WTC11 (cell line): Measurements from ENCODE around the gene LANCL2. TPM values are rescaled to one million over a fixed set of nuclear protein-coding genes. Genes with fewer than 3 reads are reported as not detected.
"Not testable (repeated sequence)": the region's sequence is repeated elsewhere in the genome, so short reads cannot be mapped to it uniquely, and the experiment has no call there.

Experiments
- ATAC-seq: fragments of 200-7000 bp; cut with Tn5 transposase; 2 replicates; pipeline ENCODE4 v1.10.0; 2021; ENCODE audit warnings: mild to moderate bottlenecking, moderate library complexity
- CTCF ChIA-PET: fragments of 300-600 bp; sonication (Branson Sonifier 250); formaldehyde crosslinking; loops from one replicate; lab custom pipeline; 2021; ENCODE audit warnings: antibody characterized with exemption; lab: Charles Lee
- POLR2A ChIA-PET: fragments of 350-600 bp; sonication (Branson Sonifier 250); formaldehyde crosslinking; loops from one replicate; lab custom pipeline; 2021; ENCODE audit warnings: antibody characterized with exemption; lab: Charles Lee
- DNase-seq: peaks from one replicate; pipeline ENCODE4 v3.0.0; 2021; ENCODE audit warnings: low spot score
- H3K27ac Mint-ChIP-seq: 2 replicates; pipeline ENCODE4 v1.8.0; 2021; ENCODE audit warnings: mixed read lengths
- H3K27me3 Mint-ChIP-seq: 2 replicates; pipeline ENCODE4 v1.8.0; 2021; ENCODE audit warnings: low read depth, mild to moderate bottlenecking, moderate library complexity, mixed read lengths
- H3K36me3 Mint-ChIP-seq: 2 replicates; pipeline ENCODE4 v1.8.0; 2021; ENCODE audit warnings: mixed read lengths
- H3K4me1 Mint-ChIP-seq: 2 replicates; pipeline ENCODE4 v1.8.0; 2022; ENCODE audit warnings: mixed read lengths
- H3K4me3 Mint-ChIP-seq: 2 replicates; pipeline ENCODE4 v1.8.0; 2021; ENCODE audit warnings: mild to moderate bottlenecking, moderate library complexity, mixed read lengths
- H3K9me3 Mint-ChIP-seq: 2 replicates; pipeline ENCODE4 v1.8.0; 2021; ENCODE audit warnings: mixed read lengths
- CDX4 ChIP-seq: fragments of 250-450 bp; sonication (Bioruptor Pico); IDR thresholded peaks from 2 replicates; pipeline ENCODE4 v1.9.0; 2021; ENCODE audit warnings: moderate library complexity, mild to moderate bottlenecking, inconsistent platforms, borderline replicate concordance
- CREB1 ChIP-seq: sonication (generic); formaldehyde crosslinking; IDR thresholded peaks from 2 replicates; pipeline ENCODE4 v1.8.0; 2023; ENCODE audit warnings: mild to moderate bottlenecking, missing genetic modification reagents
- ELF4 ChIP-seq: sonication (generic); formaldehyde crosslinking; IDR thresholded peaks from 2 replicates; pipeline ENCODE4 v1.8.1; 2022; ENCODE audit warnings: low read depth, mild to moderate bottlenecking, moderate library complexity, missing genetic modification reagents
- FOXP1 ChIP-seq: sonication (generic); formaldehyde crosslinking; IDR thresholded peaks from 2 replicates; pipeline ENCODE4 v1.8.0; 2022; ENCODE audit warnings: missing genetic modification reagents, mild to moderate bottlenecking, moderate library complexity, borderline replicate concordance
- IRF2 ChIP-seq: sonication (generic); formaldehyde crosslinking; IDR thresholded peaks from 2 replicates; pipeline ENCODE4 v1.8.0; 2022; ENCODE audit warnings: low read depth, missing genetic modification reagents, borderline replicate concordance
- MAX ChIP-seq: sonication (generic); formaldehyde crosslinking; IDR thresholded peaks from 2 replicates; pipeline ENCODE4 v1.8.0; 2022; ENCODE audit warnings: mild to moderate bottlenecking, missing genetic modification reagents
- NFYB ChIP-seq: sonication (generic); formaldehyde crosslinking; conservative IDR thresholded peaks from 2 replicates; pipeline ENCODE4 v1.8.0; 2022; ENCODE audit warnings: low read depth, missing genetic modification reagents
- NR2C2 ChIP-seq: sonication (generic); formaldehyde crosslinking; IDR thresholded peaks from 2 replicates; pipeline ENCODE4 v1.8.0; 2022; ENCODE audit warnings: mild to moderate bottlenecking, missing genetic modification reagents
- PRRX2 ChIP-seq: fragments of 250-450 bp; sonication (Bioruptor Pico); IDR thresholded peaks from 2 replicates; pipeline ENCODE4 v1.8.0; 2021; ENCODE audit warnings: mild to moderate bottlenecking
- SP1 ChIP-seq: sonication (generic); formaldehyde crosslinking; conservative IDR thresholded peaks from 2 replicates; pipeline ENCODE4 v1.8.1; 2022; ENCODE audit warnings: missing genetic modification reagents
- TCF7 ChIP-seq: sonication (generic); formaldehyde crosslinking; IDR thresholded peaks from 2 replicates; pipeline ENCODE4 v1.8.0; 2022; ENCODE audit warnings: mild to moderate bottlenecking, low read depth, missing genetic modification reagents, moderate library complexity
- ZNF138 ChIP-seq: sonication (generic); formaldehyde crosslinking; conservative IDR thresholded peaks from 2 replicates; pipeline ENCODE4 v1.8.1; 2022; ENCODE audit warnings: mild to moderate bottlenecking, moderate library complexity, missing genetic modification reagents
- ZNF396 ChIP-seq: fragments of 250-450 bp; sonication (Bioruptor Pico); IDR thresholded peaks from 2 replicates; pipeline ENCODE4 v1.8.0; 2021; ENCODE audit warnings: mild to moderate bottlenecking, moderate library complexity, borderline replicate concordance
- ZNF423 ChIP-seq: fragments of 250-450 bp; sonication (Bioruptor Pico); IDR thresholded peaks from 2 replicates; pipeline ENCODE4 v2.1.2; 2022; ENCODE audit warnings: mild to moderate bottlenecking, moderate library complexity
- ZNF512 ChIP-seq: sonication (generic); formaldehyde crosslinking; IDR thresholded peaks from 2 replicates; pipeline ENCODE4 v1.8.1; 2022; ENCODE audit warnings: missing genetic modification reagents, borderline replicate concordance
- ZNF532 ChIP-seq: fragments of 250-450 bp; sonication (Bioruptor Pico); IDR thresholded peaks from 2 replicates; pipeline ENCODE4 v1.9.0; 2021; ENCODE audit warnings: mild to moderate bottlenecking, borderline replicate concordance
- total RNA-seq: library from RNA; stranded (reverse); gene quantifications from 3 replicates; pipeline ENCODE4 v1.2.3, GENCODE V29; 2021
- TF ChIP-seq, protein P1 (sequence below): sonication (generic); formaldehyde crosslinking; IDR thresholded peaks from 2 replicates; pipeline ENCODE4 v1.8.1; 2022; ENCODE audit warnings: low read depth, mild to moderate bottlenecking, moderate library complexity, missing genetic modification reagents, borderline replicate concordance
- TF ChIP-seq, protein P2 (sequence below): sonication (generic); formaldehyde crosslinking; conservative IDR thresholded peaks from 2 replicates; pipeline ENCODE4 v1.8.1; 2023; ENCODE audit warnings: mild to moderate bottlenecking, low read depth, missing genetic modification reagents, moderate library complexity
- TF ChIP-seq, protein P3 (sequence below): fragments of 250-450 bp; sonication (Bioruptor Pico); IDR thresholded peaks from 2 replicates; pipeline ENCODE4 v1.9.0; 2021; ENCODE audit warnings: mild to moderate bottlenecking

Gene LANCL2
- total RNA-seq, 1 experiment from 2014 or later: 13.2 TPM

DNA sequence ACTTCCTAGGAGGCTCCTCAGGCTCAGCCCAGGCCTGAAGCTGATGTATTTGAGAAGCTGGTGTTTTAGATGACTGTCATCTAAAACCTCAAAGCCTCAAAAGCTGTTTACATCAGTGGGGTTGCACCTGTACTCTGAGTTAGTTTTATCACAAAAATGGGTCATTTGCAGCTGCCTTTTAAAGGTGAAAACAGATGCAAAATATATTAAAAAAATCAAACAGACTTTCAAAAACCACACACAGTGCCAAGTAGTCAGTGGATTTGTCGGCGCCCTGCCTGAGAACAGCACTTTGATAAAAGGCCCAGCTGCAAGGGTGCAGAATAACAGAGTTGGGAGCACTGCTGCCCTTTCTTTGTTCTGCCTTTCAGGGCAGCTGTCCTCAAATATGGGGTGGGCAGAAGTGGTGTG, 104.1 kb downstream of the LANCL2 start (continued):
- TF ChIP-seq ZNF512 (CRISPR knock-in tag) (no peak), NFYB (CRISPR knock-in tag) (no peak), ELF4 (CRISPR knock-in tag) (no peak)

DNA sequence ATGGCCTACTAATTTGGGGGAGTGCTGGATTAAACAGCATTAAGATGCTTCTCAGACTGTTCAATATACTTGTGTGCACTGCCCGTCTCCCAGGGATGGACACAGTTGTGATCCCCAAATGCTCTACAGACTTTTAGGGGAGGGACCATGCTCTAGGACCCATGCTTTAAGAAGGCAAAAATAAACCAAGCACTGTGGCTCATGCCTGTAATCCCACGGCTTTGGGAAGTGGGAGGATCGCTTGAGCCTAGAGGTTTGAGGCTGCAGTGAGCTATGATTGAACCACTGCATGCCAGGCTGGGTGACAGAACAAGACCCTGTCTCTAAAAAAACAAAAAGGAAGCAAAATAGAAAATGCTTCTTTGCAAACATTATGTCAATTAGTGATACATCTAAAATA, 104.6 kb downstream of the LANCL2 start:
- POLR2A ChIA-PET: no interaction called here

GRCh38 chr7:55470261-55470660, 105.1 kb downstream of the LANCL2 start:
- TF ChIP-seq, protein P1, sequence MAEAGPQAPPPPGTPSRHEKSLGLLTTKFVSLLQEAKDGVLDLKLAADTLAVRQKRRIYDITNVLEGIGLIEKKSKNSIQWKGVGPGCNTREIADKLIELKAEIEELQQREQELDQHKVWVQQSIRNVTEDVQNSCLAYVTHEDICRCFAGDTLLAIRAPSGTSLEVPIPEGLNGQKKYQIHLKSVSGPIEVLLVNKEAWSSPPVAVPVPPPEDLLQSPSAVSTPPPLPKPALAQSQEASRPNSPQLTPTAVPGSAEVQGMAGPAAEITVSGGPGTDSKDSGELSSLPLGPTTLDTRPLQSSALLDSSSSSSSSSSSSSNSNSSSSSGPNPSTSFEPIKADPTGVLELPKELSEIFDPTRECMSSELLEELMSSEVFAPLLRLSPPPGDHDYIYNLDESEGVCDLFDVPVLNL (CRISPR knock-in tag): no peak
- no peak for TF ChIP-seq CREB1 (CRISPR knock-in tag)
- no peak for TF ChIP-seq CDX4 (CRISPR knock-in tag)
- no peak for TF ChIP-seq TCF7 (CRISPR knock-in tag)
- TF ChIP-seq ZNF138 (CRISPR knock-in tag): no peak
- TF ChIP-seq, protein P2, sequence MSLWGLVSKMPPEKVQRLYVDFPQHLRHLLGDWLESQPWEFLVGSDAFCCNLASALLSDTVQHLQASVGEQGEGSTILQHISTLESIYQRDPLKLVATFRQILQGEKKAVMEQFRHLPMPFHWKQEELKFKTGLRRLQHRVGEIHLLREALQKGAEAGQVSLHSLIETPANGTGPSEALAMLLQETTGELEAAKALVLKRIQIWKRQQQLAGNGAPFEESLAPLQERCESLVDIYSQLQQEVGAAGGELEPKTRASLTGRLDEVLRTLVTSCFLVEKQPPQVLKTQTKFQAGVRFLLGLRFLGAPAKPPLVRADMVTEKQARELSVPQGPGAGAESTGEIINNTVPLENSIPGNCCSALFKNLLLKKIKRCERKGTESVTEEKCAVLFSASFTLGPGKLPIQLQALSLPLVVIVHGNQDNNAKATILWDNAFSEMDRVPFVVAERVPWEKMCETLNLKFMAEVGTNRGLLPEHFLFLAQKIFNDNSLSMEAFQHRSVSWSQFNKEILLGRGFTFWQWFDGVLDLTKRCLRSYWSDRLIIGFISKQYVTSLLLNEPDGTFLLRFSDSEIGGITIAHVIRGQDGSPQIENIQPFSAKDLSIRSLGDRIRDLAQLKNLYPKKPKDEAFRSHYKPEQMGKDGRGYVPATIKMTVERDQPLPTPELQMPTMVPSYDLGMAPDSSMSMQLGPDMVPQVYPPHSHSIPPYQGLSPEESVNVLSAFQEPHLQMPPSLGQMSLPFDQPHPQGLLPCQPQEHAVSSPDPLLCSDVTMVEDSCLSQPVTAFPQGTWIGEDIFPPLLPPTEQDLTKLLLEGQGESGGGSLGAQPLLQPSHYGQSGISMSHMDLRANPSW (CRISPR knock-in tag): no peak
- TF ChIP-seq MAX (CRISPR knock-in tag): no peak
- TF ChIP-seq PRRX2 (CRISPR knock-in tag): no peak
- no peak for TF ChIP-seq IRF2 (CRISPR knock-in tag)
- no peak for TF ChIP-seq ZNF396
- TF ChIP-seq, protein P3, sequence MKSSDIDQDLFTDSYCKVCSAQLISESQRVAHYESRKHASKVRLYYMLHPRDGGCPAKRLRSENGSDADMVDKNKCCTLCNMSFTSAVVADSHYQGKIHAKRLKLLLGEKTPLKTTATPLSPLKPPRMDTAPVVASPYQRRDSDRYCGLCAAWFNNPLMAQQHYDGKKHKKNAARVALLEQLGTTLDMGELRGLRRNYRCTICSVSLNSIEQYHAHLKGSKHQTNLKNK (CRISPR knock-in tag): no peak
- TF ChIP-seq, all 79 proteins: peak for 0
- Mint-ChIP-seq H3K9me3 (peaks cover 29% of the 10 kb centered on the region), H3K36me3 (peaks cover 38% of the 10 kb centered on the region), H3K4me3 (no peak overlapping the region), H3K4me1 (no peaks in the 10 kb centered on the region), H3K27me3 (peaks cover 2% of the 10 kb centered on the region; the same call in 1 of the 2 replicates), H3K27ac (peak overlapping the region; percentile 4; the same call in 1 of the 2 replicates)
- CTCF ChIA-PET: no interaction called here
- POLR2A ChIA-PET: no interaction called here
- DNase-seq (no peak), ATAC-seq (no peak)

More for the DNA sequence above, 104.6 kb downstream of the LANCL2 start:
- no peak overlapping the region for H3K27ac Mint-ChIP-seq
- no peak for ATAC-seq
- no peaks in the 10 kb centered on the region for H3K4me1 Mint-ChIP-seq
- no peak for DNase-seq
- H3K9me3 Mint-ChIP-seq: peaks cover 34% of the 10 kb centered on the region
- CTCF ChIA-PET: no interaction called here
- TF ChIP-seq NFYB (CRISPR knock-in tag): no peak
- no peak for TF ChIP-seq FOXP1 (CRISPR knock-in tag)
- TF ChIP-seq ZNF532 (CRISPR knock-in tag): no peak
- TF ChIP-seq NR2C2 (CRISPR knock-in tag): no peak
- TF ChIP-seq PRRX2 (CRISPR knock-in tag): no peak
- TF ChIP-seq SP1: no peak
- no peak for TF ChIP-seq ZNF423 (CRISPR knock-in tag)
- peaks cover 43% of the 10 kb centered on the region for H3K36me3 Mint-ChIP-seq
- H3K4me3 Mint-ChIP-seq: no peak overlapping the region
- peaks cover 2% of the 10 kb centered on the region; the same call in 1 of the 2 replicates for H3K27me3 Mint-ChIP-seq

- H3K27ac Mint-ChIP-seq, ATAC-seq, H3K4me3 Mint-ChIP-seq, H3K27me3 Mint-ChIP-seq, CTCF ChIA-PET, DNase-seq, POLR2A ChIA-PET, H3K4me1 Mint-ChIP-seq: not testable (repeated sequence)
- Mint-ChIP-seq H3K36me3 (peaks cover 27% of the 10 kb centered on the region), H3K9me3 (peaks cover 18% of the 10 kb centered on the region)
These were observed 106.5 kb downstream of the LANCL2 start for GRCh38 chr7:55471594-55471993.
